ENCODE measurements around the gene CCNQ.

Gene CCNQ

DNA sequence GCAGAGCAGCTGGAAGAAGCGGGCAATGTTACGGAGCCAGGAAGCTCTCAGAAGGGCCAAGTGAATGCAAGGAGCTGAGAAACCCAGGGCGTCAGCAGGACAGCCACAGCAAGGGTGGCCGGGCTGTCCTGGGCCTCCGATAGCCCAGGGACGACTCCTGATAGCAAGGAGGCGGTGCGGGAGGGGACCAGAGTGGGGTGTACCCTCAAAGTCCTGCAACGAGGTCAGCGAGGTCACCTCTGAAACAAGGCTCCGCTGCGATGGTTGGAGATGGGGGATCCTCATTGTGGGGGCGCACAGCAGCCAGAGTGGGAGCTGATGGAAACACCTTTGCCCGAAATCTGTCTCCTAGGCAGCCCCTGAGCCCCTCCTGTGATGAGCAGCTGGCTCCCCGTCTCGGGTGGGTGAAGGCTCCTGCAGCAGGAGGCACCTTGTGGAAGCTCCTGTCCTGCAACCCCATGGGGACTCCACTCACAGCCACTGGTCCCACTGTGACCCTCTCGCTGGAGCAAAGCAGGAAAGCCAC lies 4.3 kb upstream of the CCNQ start:
- Histone ChIP-seq H3K27me3 (ENCODE audit: insufficient read depth, low read length, poor library complexity, severe bottlenecking) (no peaks in the 10 kb centered on the region), H4K20me1 (ENCODE audit: insufficient read depth, low read length, poor library complexity, severe bottlenecking) (peaks cover 3% of the 10 kb centered on the region)
- no peak for TF ChIP-seq EZH2phosphoT487 (IDR thresholded peaks at IDR 0.05; ENCODE audit: borderline replicate concordance)
- TF ChIP-seq, protein P1, sequence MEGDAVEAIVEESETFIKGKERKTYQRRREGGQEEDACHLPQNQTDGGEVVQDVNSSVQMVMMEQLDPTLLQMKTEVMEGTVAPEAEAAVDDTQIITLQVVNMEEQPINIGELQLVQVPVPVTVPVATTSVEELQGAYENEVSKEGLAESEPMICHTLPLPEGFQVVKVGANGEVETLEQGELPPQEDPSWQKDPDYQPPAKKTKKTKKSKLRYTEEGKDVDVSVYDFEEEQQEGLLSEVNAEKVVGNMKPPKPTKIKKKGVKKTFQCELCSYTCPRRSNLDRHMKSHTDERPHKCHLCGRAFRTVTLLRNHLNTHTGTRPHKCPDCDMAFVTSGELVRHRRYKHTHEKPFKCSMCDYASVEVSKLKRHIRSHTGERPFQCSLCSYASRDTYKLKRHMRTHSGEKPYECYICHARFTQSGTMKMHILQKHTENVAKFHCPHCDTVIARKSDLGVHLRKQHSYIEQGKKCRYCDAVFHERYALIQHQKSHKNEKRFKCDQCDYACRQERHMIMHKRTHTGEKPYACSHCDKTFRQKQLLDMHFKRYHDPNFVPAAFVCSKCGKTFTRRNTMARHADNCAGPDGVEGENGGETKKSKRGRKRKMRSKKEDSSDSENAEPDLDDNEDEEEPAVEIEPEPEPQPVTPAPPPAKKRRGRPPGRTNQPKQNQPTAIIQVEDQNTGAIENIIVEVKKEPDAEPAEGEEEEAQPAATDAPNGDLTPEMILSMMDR (conservative IDR thresholded peaks at IDR 0.05; ENCODE audit: low read length), result no peak

DNA sequence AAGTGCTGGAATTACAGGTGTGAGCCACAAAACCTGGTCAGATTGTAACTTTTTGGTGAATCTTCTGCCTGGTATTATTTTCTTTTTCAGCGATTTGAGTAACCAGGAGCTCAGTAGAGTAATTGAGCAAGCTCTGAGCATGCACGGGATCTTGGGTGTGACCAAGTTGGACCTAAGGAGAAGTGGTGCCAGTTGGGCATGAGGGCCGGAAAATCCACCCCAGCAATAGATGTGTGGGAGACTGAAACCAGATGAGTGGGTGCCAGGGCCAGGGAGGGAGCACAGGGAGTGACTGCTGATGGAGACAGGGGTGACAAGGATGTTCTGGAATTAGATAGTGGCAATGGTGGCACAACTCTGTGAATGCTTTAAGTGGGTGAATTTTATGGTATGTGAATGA lies 3.7 kb upstream of the CCNQ start:
- TF ChIP-seq EZH2phosphoT487 (IDR thresholded peaks at IDR 0.05; ENCODE audit: borderline replicate concordance), result no peak
- TF ChIP-seq, protein P1 (conservative IDR thresholded peaks at IDR 0.05; ENCODE audit: low read length), result no peak

More for the DNA sequence above, 4.3 kb upstream of the CCNQ start:
- Histone ChIP-seq H3K4me2 (ENCODE audit: low read depth, low read length, poor library complexity, severe bottlenecking) (no peak overlapping the region), H3K79me2 (ENCODE audit: insufficient read depth, low read length) (peaks cover 16% of the 10 kb centered on the region), H3F3A (ENCODE audit: low read depth) (no peaks in the 10 kb centered on the region), H3K9me3 (ENCODE audit: insufficient read depth, low read depth, low read length) (no peaks in the 10 kb centered on the region), H3K4me1 (ENCODE audit: insufficient read depth, low read length, poor library complexity, severe bottlenecking) (peaks cover 6% of the 10 kb centered on the region), H3K4me3 (ENCODE audit: low read length, poor library complexity, severe bottlenecking) (no peak overlapping the region), H3K9me2 (replicated peaks; ENCODE audit: low read depth, low read length) (no peaks in the 10 kb centered on the region), H3K36me3 (ENCODE audit: insufficient read depth, low read length) (no peaks in the 10 kb centered on the region), H3K9ac (ENCODE audit: low read depth, low read length, poor library complexity, severe bottlenecking) (no peak overlapping the region), H2AFZ (ENCODE audit: low read length) (no peak overlapping the region)

DNA sequence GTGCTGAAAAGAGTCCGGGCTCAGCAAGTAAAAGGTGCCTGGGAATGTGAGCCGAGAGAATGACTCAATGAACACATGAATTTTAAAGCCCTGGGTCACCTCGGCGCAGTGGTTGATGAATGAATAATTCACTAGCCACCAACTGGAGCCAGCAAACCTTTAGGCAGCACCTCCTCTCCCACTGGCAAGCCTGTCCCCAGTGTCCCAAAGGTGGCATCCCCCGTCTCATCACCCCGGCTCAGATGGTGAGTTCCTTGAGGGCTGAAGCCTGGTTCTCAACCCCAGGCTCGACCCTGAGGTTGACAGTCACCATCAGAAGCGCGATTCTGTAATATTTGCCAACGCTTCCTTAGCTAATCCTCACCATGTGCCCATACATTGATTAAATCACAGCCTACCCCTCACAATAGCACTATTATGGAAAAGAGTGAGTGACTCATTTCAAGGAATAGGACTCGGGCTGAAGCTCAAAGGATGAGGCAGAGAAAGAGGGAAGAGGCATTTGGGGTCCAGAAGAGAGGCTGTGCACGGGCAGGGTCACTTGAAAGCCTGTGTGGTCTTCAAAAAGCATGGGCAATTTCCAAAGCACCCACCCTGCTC lies 2.7 kb upstream of the CCNQ start:
- Histone ChIP-seq H3K4me1 (ENCODE audit: insufficient read depth, low read length, poor library complexity, severe bottlenecking) (peaks cover 11% of the 10 kb centered on the region), H3K9me3 (ENCODE audit: insufficient read depth, low read depth, low read length) (no peaks in the 10 kb centered on the region), H3K4me3 (ENCODE audit: low read length, poor library complexity, severe bottlenecking) (no peak overlapping the region), H2AFZ (ENCODE audit: low read length) (no peak overlapping the region), H3K9me2 (replicated peaks; ENCODE audit: low read depth, low read length) (no peaks in the 10 kb centered on the region), H3K4me2 (ENCODE audit: low read depth, low read length, poor library complexity, severe bottlenecking) (peak overlapping the region; percentile 89), H3F3A (ENCODE audit: low read depth) (no peaks in the 10 kb centered on the region), H3K36me3 (ENCODE audit: insufficient read depth, low read length) (no peaks in the 10 kb centered on the region), H4K20me1 (ENCODE audit: insufficient read depth, low read length, poor library complexity, severe bottlenecking) (peaks cover 16% of the 10 kb centered on the region), H3K27me3 (ENCODE audit: insufficient read depth, low read length, poor library complexity, severe bottlenecking) (no peaks in the 10 kb centered on the region), H3K9ac (ENCODE audit: low read depth, low read length, poor library complexity, severe bottlenecking) (no peak overlapping the region), H3K79me2 (ENCODE audit: insufficient read depth, low read length) (peaks cover 32% of the 10 kb centered on the region)
- TF ChIP-seq EZH2phosphoT487 (IDR thresholded peaks at IDR 0.05; ENCODE audit: borderline replicate concordance), result no peak
- TF ChIP-seq, protein P1 (conservative IDR thresholded peaks at IDR 0.05; ENCODE audit: low read length), result no peak

More for the DNA sequence above, 3.7 kb upstream of the CCNQ start:
- no peaks in the 10 kb centered on the region for H3K9me3 ChIP-seq (ENCODE audit: insufficient read depth, low read depth, low read length)
- H3K4me1 ChIP-seq (ENCODE audit: insufficient read depth, low read length, poor library complexity, severe bottlenecking), result peaks cover 6% of the 10 kb centered on the region
- H3K9ac ChIP-seq (ENCODE audit: low read depth, low read length, poor library complexity, severe bottlenecking), result no peak overlapping the region
- H2AFZ ChIP-seq (ENCODE audit: low read length), result no peak overlapping the region
- H3K4me2 ChIP-seq (ENCODE audit: low read depth, low read length, poor library complexity, severe bottlenecking), result no peak overlapping the region
- H3K27me3 ChIP-seq (ENCODE audit: insufficient read depth, low read length, poor library complexity, severe bottlenecking), result no peaks in the 10 kb centered on the region
- H3K79me2 ChIP-seq (ENCODE audit: insufficient read depth, low read length), result peaks cover 22% of the 10 kb centered on the region
- no peaks in the 10 kb centered on the region for H3K36me3 ChIP-seq (ENCODE audit: insufficient read depth, low read length)
- H3F3A ChIP-seq (ENCODE audit: low read depth), result no peaks in the 10 kb centered on the region
- peaks cover 8% of the 10 kb centered on the region for H4K20me1 ChIP-seq (ENCODE audit: insufficient read depth, low read length, poor library complexity, severe bottlenecking)
- H3K4me3 ChIP-seq (ENCODE audit: low read length, poor library complexity, severe bottlenecking), result no peak overlapping the region
- H3K9me2 ChIP-seq (replicated peaks; ENCODE audit: low read depth, low read length), result no peaks in the 10 kb centered on the region
